Measurements from ENCODE around the gene PKP4. TPM values are rescaled to one million over a fixed set of nuclear protein-coding genes. Genes with fewer than 3 reads are reported as not detected.

PKP4 gene
- polyA plus RNA-seq, 1 experiment = 47.0 TPM

DNA sequence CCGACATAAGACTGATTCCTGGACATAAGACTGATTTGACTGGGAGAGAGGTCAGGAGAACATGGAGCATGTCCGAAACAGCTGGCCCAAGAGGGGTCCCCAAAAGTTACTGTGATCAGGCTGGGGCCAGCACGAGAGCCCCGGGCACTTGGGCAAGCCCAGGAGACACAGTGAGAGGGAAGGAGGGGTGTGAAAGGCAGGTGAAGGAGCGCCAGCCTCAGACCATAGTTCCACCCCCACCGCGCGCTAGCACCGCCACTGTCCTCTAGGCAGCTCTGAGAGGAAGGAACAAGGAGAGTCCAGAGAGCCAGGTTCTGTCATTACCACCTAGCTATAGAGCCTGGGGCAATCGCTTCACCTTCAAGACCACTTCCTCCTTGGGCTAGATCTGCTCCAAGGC, 260.2 kb downstream of the PKP4 start:
- H3K27me3 ChIP-seq (ENCODE audit: control insufficient read depth, insufficient read depth, low read length) = 0 out of 2 replicates have a peak, but pooled peaks cover 2% of the 10 kb centered on the region
- H3K4me3 ChIP-seq (ENCODE audit: low read depth, low read length) = no peak overlapping the region
- H3K36me3 ChIP-seq (ENCODE audit: control insufficient read depth, insufficient read depth, low read length) = no peaks in the 10 kb centered on the region
- no peak for DNase-seq (ENCODE audit: low read depth)
- CTCF ChIA-PET = interaction anchor here (0.9 kb wide), 1 partner anchor 693 kb away, joined by 3 read pairs; no protein-coding TSS in a partner anchor
- POLR2A ChIA-PET = no interaction called here
- TF ChIP-seq, protein P1, sequence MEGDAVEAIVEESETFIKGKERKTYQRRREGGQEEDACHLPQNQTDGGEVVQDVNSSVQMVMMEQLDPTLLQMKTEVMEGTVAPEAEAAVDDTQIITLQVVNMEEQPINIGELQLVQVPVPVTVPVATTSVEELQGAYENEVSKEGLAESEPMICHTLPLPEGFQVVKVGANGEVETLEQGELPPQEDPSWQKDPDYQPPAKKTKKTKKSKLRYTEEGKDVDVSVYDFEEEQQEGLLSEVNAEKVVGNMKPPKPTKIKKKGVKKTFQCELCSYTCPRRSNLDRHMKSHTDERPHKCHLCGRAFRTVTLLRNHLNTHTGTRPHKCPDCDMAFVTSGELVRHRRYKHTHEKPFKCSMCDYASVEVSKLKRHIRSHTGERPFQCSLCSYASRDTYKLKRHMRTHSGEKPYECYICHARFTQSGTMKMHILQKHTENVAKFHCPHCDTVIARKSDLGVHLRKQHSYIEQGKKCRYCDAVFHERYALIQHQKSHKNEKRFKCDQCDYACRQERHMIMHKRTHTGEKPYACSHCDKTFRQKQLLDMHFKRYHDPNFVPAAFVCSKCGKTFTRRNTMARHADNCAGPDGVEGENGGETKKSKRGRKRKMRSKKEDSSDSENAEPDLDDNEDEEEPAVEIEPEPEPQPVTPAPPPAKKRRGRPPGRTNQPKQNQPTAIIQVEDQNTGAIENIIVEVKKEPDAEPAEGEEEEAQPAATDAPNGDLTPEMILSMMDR (IDR thresholded peaks at IDR 0.05; ENCODE audit: insufficient read depth, low read depth, low read length) = no peak

DNA sequence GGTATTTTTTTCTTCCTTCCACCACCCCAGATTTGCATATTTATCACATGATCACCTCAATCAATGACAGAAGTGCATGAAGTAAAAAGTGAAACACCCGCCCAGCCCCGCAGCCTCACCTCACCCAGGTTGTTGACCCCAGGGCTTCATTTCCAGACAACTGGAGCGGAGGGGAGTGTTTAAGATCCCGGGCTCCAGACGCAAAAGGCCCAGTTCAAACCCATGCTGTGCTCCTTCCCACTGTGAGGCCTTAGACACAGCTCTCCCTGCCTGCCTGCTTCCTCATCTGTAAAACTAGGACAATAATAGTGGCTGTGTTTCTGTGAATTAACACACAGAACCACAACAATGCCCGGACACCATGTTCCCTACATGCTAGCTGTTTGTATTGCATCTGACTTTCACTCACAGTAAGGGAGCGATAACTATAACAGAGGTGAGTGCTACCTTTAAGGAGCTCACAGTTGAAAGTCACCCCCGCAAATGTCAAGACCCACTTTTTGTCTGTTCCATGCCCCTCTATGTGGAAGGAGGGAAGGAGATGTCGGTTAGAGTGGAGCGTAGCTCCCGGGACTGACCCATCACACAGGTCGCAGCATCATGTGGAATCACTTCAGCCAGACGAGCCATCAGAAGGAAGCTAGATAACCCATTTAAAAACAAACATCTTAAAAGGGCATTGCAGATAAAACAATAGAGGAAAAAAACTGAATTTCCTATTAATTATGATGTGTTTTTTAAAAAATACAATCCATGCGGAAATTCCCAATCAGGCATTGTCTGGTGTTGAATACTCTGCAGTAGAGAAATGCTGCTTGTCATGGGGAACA, 260.8 kb downstream of the PKP4 start:
- no peak for DNase-seq (ENCODE audit: low read depth)
- Histone ChIP-seq H3K4me3 (ENCODE audit: low read depth, low read length) (no peak overlapping the region), H3K36me3 (ENCODE audit: control insufficient read depth, insufficient read depth, low read length) (no peaks in the 10 kb centered on the region), H3K27me3 (ENCODE audit: control insufficient read depth, insufficient read depth, low read length) (0 out of 2 replicates have a peak, but pooled peaks cover 2% of the 10 kb centered on the region)
- TF ChIP-seq, protein P1 (IDR thresholded peaks at IDR 0.05; ENCODE audit: insufficient read depth, low read depth, low read length) = no peak
- CTCF ChIA-PET = interaction anchor here (0.9 kb wide), 1 partner anchor 694 kb away, joined by 3 read pairs; no protein-coding TSS in a partner anchor
- POLR2A ChIA-PET = no interaction called here

DNA sequence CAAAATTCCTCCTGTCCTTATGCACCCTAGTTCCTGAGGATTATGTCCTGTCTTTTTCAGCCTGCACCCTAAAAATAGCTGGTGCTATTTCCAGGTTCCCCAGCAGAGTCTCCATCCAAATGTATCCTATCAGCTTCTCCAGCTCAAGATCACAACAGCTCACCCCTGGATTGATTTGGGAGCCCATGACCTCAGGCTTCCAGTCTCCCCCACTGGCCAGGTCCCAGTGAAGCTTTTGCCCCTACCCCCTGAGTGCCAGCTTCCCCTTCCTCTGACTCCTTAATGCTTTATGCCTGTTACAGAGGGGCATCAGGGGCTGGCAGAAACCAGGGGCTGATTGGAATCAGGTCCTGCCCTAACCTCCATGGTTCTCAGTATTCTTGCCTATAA, 261.4 kb downstream of the PKP4 start:
- TF ChIP-seq, protein P1 (IDR thresholded peaks at IDR 0.05; ENCODE audit: insufficient read depth, low read depth, low read length) = no peak
- H3K4me3 ChIP-seq (ENCODE audit: low read depth, low read length) = no peak overlapping the region
- 0 out of 2 replicates have a peak, but pooled peaks cover 2% of the 10 kb centered on the region for H3K27me3 ChIP-seq (ENCODE audit: control insufficient read depth, insufficient read depth, low read length)
- no peak for DNase-seq (ENCODE audit: low read depth)
- H3K36me3 ChIP-seq (ENCODE audit: control insufficient read depth, insufficient read depth, low read length) = no peaks in the 10 kb centered on the region
- ChIA-PET POLR2A (no interaction called here), CTCF (interaction anchor here (0.9 kb wide), 1 partner anchor 694 kb away, joined by 3 read pairs; no protein-coding TSS in a partner anchor)

DNA sequence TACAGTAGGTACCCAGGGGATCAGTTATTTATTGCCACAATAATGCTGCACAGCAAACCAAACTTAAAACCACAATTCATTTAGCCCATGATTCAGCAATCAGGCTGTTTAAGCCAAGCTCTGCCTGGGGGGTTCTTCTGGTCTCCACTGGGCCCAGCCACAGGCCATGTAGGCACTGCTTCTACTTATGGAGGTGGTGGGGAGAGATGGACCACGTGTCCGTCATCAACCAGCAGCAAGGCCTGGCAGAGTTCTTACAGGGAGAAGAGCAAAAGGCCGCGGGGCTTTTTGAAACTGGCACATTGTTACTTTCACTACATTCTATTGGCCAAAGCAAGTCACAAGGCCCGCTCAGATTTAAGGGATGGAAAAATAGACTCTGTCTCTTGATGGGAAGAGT, 262.1 kb downstream of the PKP4 start:
- TF ChIP-seq, protein P1 (IDR thresholded peaks at IDR 0.05; ENCODE audit: insufficient read depth, low read depth, low read length) = no peak
- no peaks in the 10 kb centered on the region for H3K36me3 ChIP-seq (ENCODE audit: control insufficient read depth, insufficient read depth, low read length)
- CTCF ChIA-PET = no interaction called here
- 0 out of 2 replicates have a peak, but pooled peaks cover 2% of the 10 kb centered on the region for H3K27me3 ChIP-seq (ENCODE audit: control insufficient read depth, insufficient read depth, low read length)
- no peak for DNase-seq (ENCODE audit: low read depth)
- POLR2A ChIA-PET = no interaction called here
- no peak overlapping the region for H3K4me3 ChIP-seq (ENCODE audit: low read depth, low read length)

DNA sequence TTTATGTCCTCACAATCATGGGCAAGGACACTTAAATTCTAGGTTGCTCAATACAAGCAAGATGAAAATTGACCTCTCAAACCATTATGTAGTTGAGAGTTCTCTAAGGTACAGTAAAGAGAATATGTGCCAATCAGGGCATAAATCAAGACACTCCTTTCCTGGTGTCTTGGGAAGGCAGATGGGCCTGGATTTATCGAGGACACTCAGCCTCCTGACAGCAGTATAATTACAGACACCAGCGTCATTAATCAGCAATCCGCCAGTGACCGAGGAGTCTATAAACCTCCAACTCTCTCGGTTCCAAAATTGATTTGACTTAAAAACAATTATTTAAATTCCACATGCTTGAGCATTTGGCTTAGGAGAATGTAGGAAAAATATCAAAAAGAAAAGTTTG, 262.7 kb downstream of the PKP4 start:
- Histone ChIP-seq H3K27me3 (ENCODE audit: control insufficient read depth, insufficient read depth, low read length) (0 out of 2 replicates have a peak, but pooled peaks cover 2% of the 10 kb centered on the region), H3K4me3 (ENCODE audit: low read depth, low read length) (no peak overlapping the region), H3K36me3 (ENCODE audit: control insufficient read depth, insufficient read depth, low read length) (no peaks in the 10 kb centered on the region)
- TF ChIP-seq, protein P1 (IDR thresholded peaks at IDR 0.05; ENCODE audit: insufficient read depth, low read depth, low read length) = no peak
- ChIA-PET POLR2A (no interaction called here), CTCF (no interaction called here)
- DNase-seq (ENCODE audit: low read depth) = no peak

Measured in BJ (cell line).